NCI-H128 (cell line): ENCODE data around the gene PSEN2.

ENCODE experiments used
- DNase-seq: peaks from one replicate; lab custom pipeline; 2025; ENCODE audit not compliant: unreplicated experiment; lab: John Stamatoyannopoulos, UW

Gene PSEN2

DNA sequence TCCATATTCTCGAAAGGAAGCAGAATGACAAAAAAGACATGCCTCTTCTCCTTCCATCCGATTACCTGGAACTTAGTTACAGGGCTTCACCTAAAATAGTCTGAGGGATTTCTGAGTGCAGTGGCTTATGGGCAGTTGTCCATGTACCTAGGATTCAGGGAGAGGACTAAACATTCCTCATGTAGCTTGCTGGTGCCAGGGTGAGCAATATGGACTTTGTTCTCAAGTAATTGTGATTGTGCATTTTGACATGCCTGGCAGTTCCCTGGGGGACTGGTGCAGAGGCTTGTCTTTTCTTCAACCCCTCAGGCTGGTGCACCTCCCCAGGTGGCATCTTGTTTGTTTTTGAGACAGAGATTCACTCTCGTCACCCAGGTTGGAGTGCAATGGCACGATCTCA, 6.1 kb upstream of the PSEN2 start:
- DNase-seq: no peak

- DNase-seq: no peak
These were observed 4.8 kb upstream of the PSEN2 start for GRCh38 chr1:226865590-226865989.

- no peak for DNase-seq
These were observed 2.9 kb upstream of the PSEN2 start for GRCh38 chr1:226867461-226868054.

GRCh38 chr1:226868726-226869125, 1.7 kb upstream of the PSEN2 start:
- no peak for DNase-seq

DNA sequence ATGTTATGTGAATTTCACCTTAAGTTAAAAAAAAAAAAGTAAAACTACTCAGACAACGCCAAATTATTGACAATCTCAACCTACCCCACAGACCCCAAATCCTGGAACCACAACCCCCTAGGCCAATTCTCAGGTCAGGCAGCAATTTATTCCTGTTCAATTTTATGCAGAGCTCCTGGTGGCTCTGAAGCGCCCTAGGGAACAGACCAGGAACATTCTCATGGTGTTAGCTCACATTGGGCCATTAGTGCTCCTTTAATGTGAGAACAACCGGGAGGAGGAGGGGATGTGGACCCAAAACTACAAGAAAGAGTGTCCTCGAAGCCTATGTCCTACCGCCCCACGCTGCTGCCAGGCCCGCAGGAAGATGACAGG, 403 bp upstream of the PSEN2 start:
- DNase-seq: no peak

GRCh38 chr1:226871636-226872327, 1.4 kb downstream of the PSEN2 start:
- DNase-seq: no peak

- DNase-seq: no peak
These were observed 2.0 kb downstream of the PSEN2 start for GRCh38 chr1:226872437-226872836.

GRCh38 chr1:226873771-226874578, 3.6 kb downstream of the PSEN2 start:
- DNase-seq: no peak

- no peak for DNase-seq
These were observed 4.4 kb downstream of the PSEN2 start for GRCh38 chr1:226874579-226875425.

DNA sequence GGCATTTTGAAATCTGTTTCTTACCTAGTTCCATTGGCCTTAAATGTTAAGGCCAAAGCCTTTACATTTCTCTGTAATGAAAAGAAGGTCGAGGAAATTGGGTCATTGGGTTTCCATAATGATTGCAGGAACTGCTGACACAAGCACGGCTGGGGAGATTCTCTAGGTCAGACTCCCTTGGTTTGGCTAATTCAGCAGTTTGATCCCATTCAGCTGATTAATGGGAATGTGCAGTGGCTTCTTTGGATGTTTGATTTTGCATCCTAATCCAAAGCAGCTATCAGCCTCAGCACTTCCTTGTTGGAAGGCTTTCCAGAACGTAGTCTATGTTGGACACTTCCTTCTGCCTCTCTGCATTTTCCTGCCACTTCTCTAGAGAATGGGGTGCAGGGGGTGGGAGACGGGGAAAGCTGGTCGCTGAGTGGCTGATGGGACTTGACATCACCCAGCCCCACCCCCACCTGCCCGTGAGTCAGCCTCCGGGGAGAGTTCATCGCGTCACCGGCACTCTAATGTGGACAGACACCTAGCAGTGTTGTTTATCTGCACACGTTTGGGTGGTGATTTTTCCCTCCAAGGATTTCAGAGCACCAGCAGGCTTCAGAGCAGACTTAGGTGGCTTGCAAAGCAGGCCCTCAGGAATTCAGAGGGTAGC, 5.4 kb downstream of the PSEN2 start:
- no peak for DNase-seq

DNA sequence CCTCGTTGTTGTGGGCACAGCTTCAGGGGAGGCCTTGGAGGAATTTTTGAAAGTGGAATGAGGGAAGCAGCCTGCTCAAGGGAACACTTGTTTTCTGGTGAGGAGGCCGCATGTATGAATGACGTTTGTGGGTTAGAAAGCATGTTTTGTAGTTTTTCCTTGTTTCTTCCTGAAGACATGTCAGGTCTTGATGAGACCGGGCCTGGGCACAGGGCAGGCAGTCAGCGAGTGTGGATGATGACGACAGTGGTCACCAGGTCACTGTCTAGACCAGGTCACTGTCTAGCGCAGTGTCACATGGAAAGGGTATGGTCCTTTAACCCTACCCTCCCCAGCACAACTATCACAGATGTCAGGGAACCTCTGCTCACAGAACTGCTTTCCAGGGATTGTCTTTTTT, 7.3 kb downstream of the PSEN2 start:
- DNase-seq: no peak

GRCh38 chr1:226880372-226881287, 10.2 kb downstream of the PSEN2 start:
- DNase-seq: no peak

GRCh38 chr1:226881515-226882185, 11.2 kb downstream of the PSEN2 start:
- DNase-seq: no peak

DNA sequence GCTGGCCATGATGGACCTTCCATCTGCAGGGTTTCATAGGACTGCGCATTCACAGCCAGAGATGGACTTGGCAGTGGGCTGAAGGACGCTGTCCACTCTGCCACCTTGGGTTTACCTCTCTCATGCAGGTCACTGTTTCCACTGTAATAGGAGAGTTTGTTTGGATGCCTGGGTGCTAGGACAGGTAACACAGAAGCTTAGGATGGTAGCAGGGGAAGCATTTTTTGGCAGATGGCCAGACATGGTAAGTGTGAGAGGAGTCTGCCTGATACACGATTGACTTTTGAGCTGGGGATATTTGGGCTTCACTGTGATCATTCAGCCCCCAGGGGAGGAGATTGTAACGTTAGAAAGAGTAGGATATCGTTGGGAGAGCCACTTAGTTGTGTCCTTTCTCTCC, 11.8 kb downstream of the PSEN2 start:
- no peak for DNase-seq

DNA sequence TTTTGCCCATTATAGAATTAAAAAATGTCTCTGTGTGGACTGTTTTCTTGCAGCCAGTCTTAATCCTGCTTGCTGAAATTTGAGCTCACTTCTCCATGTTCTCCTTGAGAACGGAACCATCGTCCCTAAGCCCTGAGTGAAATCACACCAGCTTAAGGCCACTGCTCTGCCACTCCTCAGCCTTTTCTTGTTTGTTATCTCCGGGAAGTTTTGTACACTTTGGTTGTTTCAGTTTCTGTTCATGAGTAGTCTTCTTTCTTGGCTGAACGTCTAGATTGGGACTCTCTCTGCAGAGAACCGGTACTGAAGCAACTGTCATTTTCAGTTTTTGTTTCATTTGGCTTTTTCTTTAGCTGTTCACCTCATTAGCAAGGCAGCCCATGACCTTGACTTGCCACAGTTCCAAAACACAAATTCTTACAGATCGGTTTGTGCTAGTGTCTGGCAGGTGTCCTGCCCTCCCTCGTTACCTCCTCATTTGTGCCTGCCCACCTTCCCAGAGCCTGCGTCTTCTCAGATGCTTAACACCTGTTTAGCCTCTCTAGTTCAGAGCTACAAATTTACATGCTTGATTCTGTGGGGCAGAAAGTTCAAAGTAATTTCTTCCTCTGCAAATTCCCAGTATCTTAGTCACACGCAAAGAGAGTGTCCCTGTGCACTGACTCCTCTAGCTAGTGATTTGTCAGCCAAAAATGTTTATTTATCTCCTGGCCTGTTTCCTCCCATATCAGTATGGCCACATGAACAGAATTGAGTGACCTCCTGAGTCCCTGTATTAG, 12.4 kb downstream of the PSEN2 start:
- no peak for DNase-seq

GRCh38 chr1:226883630-226884029, 13.2 kb downstream of the PSEN2 start:
- no peak for DNase-seq

GRCh38 chr1:226884116-226884625, 13.8 kb downstream of the PSEN2 start:
- DNase-seq: no peak
